SK-N-MC (cell line): ENCODE results near the gene ARIH2.

Experiments
- EZH2 ChIP-seq: fragments of 200-600 bp; sonication (generic); IDR thresholded peaks from one replicate; pipeline ENCODE4 v1.6.1; 2017; ENCODE audit warnings: antibody characterized with exemption
- FOXP2 ChIP-seq: optimal IDR thresholded peaks from 2 replicates; pipeline ENCODE3; 2011; ENCODE audit warnings: mild to moderate bottlenecking, moderate library complexity; ENCODE audit not compliant: insufficient read depth; ENCODE audit errors: extremely low read length, control extremely low read depth
- POLR2AphosphoS5 ChIP-seq: IDR thresholded peaks from 2 replicates; pipeline ENCODE4 v1.6.1; 2012; ENCODE audit warnings: mild to moderate bottlenecking, low read depth, low read length, borderline replicate concordance

DNA sequence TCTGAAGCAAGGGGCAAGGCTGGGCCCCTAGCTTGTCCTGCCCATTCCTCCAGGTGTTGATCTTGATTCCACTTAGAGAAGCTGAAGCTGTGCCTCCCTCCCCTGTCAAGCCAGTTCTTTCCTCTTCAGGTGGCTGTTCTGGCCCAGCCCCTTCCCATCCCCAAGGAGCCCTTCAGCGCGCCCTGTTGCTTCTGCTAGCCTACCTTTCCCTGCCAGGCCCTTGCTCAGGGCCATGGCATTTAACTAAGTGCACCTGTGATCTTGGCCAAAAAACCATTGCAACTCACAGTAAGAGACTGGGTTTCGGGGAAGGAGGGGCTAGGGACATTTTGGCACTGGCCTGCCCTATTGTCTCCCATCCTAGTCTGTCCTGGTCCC is 86.7 kb downstream of the ARIH2 start:
- no peak for TF ChIP-seq POLR2AphosphoS5
- TF ChIP-seq FOXP2, result no peak
- TF ChIP-seq EZH2, result no peak
